Measurements from ENCODE around the gene CNRIP1.

Gene CNRIP1

GRCh38 chr2:68251187-68251854 is 68.4 kb downstream of the CNRIP1 start:
- peak; percentile 59 for DNase-seq (ENCODE audit: low read depth)

- no peak for DNase-seq (ENCODE audit: low read depth)
These were observed 69.0 kb downstream of the CNRIP1 start for GRCh38 chr2:68250652-68251186.

DNA sequence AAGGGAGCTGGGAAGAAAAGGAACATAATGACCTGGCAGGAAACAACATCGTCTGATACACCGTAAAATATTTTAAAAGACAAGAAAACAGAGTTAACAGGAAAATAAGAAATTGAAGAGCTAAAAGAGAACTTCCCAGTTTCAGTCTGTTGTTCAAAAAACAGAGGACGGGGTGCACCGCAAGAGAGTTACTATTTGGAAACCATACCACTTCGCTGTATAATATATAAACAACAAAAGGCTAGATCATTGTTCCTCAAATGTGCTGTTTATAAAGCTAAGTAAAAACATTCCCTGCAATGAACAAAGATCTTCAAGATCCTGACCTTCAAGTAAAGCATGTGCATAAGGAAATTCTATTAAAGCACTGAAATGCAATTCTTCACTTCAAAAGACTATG is 69.6 kb downstream of the CNRIP1 start:
- DNase-seq (ENCODE audit: low read depth): no peak

DNA sequence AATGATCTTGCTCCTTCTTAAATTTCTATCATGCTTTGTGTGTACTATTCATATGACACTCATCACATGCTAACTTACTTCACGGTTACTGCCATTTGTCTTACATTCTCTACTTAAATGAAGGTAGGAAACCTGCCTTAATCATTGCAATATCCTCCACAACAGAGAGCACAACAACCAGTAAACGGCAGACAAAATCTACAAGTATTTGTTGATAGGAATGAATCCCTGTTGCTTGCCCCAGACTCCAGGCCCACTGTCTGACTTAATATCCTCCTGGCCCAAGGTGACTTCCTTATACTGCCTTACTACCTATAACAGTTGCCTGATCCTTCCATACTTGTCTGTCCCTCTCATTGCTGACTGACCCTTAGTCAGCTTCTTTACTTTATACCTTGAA is 70.9 kb downstream of the CNRIP1 start:
- no peak for DNase-seq (ENCODE audit: low read depth)

- DNase-seq (ENCODE audit: low read depth): no peak
These were observed 71.4 kb downstream of the CNRIP1 start for GRCh38 chr2:68248361-68248760.

DNA sequence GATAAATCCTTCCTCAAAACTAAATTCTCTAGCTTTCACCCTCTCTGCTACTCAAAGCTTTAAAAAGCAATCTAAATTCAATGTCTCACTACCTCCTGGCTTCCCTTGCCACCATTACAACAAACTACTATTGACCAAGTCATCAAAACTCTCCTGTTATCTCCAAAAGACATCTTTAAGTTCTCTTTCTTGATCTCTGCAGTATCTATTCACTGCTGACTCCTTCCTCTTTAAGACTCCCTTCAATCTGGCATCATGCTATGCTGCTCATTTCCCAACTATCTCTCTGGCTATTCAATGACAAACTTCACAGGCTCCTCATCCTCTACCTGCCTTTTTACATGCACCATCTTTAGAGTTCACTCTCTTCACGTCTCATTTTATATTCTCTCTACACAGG is 73.4 kb downstream of the CNRIP1 start:
- DNase-seq (ENCODE audit: low read depth): no peak

- DNase-seq (ENCODE audit: low read depth): no peak
These were observed 74.1 kb downstream of the CNRIP1 start for GRCh38 chr2:68245672-68246071.

DNA sequence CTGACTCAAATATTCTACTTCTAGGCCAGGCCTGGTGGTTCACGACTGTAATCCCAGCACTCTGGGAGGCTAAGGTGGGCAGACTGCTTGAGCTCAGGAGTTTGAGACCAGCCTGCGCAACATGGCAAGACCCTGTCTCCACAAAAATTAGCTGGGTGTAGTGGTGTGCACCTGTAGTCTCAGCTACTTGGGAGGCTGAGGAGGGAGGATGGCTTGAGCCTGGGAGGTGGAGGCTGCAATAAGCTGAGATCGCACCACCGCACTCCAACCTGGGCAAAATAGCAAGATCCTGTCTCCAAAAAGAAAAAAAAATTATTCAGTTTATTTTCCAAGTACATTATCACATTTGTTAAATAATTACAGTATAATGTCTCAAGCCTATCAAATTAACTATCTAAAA is 74.7 kb downstream of the CNRIP1 start:
- no peak for DNase-seq (ENCODE audit: low read depth)

DNA sequence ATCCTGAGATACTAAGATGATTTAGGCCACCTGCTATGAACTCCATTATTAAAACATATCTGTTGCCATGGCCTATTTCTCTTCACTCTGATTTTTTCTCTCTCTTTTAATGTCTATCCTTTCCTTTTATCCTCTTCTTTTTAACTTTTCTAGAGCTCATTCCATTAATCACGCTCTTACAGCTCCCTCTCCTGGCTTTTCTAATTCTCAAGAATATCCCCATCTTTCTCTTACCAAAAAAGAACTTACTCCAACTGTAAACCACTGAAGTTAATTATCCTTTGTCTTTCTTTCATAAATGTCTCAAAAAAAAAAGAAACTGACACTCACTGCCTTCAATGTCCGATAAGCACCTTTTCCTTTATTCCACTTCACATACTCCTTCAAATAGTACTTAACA is 75.3 kb downstream of the CNRIP1 start:
- no peak for DNase-seq (ENCODE audit: low read depth)

Data from activated gamma-delta T cell treated with anti-CD3 and anti-CD28 coated beads, Interleukin-2, amount 50 U/mL, for 16 hours (primary cell).